Fibroblast of pulmonary artery (primary cell): ENCODE measurements around the gene BOLA3.
"Not testable (repeated sequence)": the region's sequence is repeated elsewhere in the genome, so short reads cannot be mapped to it uniquely, and the experiment has no call there.

Experiments used
- DNase-seq: peaks from one replicate; pipeline ENCODE4 v3.0.0-alpha.2; 2010; ENCODE audit warnings: low read depth
- H3K4me3 ChIP-seq: replicated peaks from 2 replicates; pipeline ENCODE4 v1.5.1; 2011; ENCODE audit warnings: low read depth, mild to moderate bottlenecking, control low read depth, low read length, moderate library complexity
- CTCF ChIP-seq: IDR thresholded peaks from 2 replicates; pipeline ENCODE4 v1.5.1; 2011; ENCODE audit warnings: mild to moderate bottlenecking, control low read depth, low read length, inconsistent platforms; ENCODE audit errors: missing control alignments

BOLA3 gene

GRCh38 chr2:74131901-74132300, 15.8 kb downstream of the BOLA3 start:
- no peak overlapping the region for H3K4me3 ChIP-seq
- TF ChIP-seq CTCF, result no peak
- DNase-seq, result no peak

GRCh38 chr2:74130211-74130995, 17.3 kb downstream of the BOLA3 start:
- DNase-seq, result no peak
- H3K4me3 ChIP-seq, result no peak overlapping the region
- no peak for TF ChIP-seq CTCF

GRCh38 chr2:74128206-74128605, 19.5 kb downstream of the BOLA3 start:
- no peak overlapping the region for H3K4me3 ChIP-seq
- peak; percentile 34 for DNase-seq
- peak; percentile 40 for TF ChIP-seq CTCF

- not testable (repeated sequence) for H3K4me3 ChIP-seq, DNase-seq
These were observed 23.8 kb downstream of the BOLA3 start for GRCh38 chr2:74123955-74124354.

GRCh38 chr2:74121846-74122245, 25.9 kb downstream of the BOLA3 start:
- not testable (repeated sequence) for DNase-seq, H3K4me3 ChIP-seq

- TF ChIP-seq CTCF, result peak; percentile 43
- DNase-seq, result peak; percentile 86
- H3K4me3 ChIP-seq, result peak overlapping the region; percentile 76
These were observed 27.5 kb downstream of the BOLA3 start for GRCh38 chr2:74119912-74120825.

DNA sequence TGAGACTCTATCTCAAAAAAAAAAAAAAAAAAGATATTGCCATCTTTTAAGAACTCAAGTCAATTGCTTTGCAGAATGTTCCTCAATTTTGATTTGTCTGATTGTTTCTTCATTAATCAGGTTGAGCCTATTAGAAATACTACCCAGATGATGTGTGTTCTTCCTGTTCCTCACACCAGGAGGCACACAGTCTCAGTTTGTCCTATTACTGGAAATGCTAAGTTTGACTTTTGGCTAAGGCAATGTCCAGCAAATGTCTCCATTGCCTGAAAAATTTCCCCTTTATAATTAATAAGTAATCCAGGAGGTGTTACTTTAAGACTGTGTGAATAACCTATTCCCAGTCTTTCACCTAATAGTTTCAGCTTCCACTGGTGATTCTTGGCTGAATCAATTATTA, 28.4 kb downstream of the BOLA3 start:
- no peak overlapping the region for H3K4me3 ChIP-seq
- TF ChIP-seq CTCF, result peak; percentile 15
- DNase-seq, result peak; percentile 30
